Stimulated activated CD4-positive, alpha-beta T cell treated with anti-CD3 and anti-CD28 coated beads, Interleukin-1b, Interleukin-23, amount 100 ng/mL, for 48 hours (primary cell): ENCODE results near the gene ACOT2.
"Not testable (repeated sequence)": the region's sequence is repeated elsewhere in the genome, so short reads cannot be mapped to it uniquely, and the experiment has no call there.

Experiments
- DNase-seq: peaks from one replicate; pipeline ENCODE4 v3.0.0-alpha.2; 2020

Gene ACOT2

GRCh38 chr14:73567951-73568885 lies 795 bp upstream of the ACOT2 start:
- DNase-seq, result peak; percentile 30

GRCh38 chr14:73568886-73569184 lies 178 bp upstream of the ACOT2 start:
- DNase-seq, result not testable (repeated sequence)

- peak; percentile 67 for DNase-seq
Measured at GRCh38 chr14:73570913-73571312, 1.9 kb downstream of the ACOT2 start.

- not testable (repeated sequence) for DNase-seq
Measured at GRCh38 chr14:73573034-73573433, 4.0 kb downstream of the ACOT2 start.

- not testable (repeated sequence) for DNase-seq
Measured at GRCh38 chr14:73573740-73574139, 4.7 kb downstream of the ACOT2 start.

- DNase-seq, result not testable (repeated sequence)
Measured at GRCh38 chr14:73574251-73574650, 5.2 kb downstream of the ACOT2 start.

- DNase-seq, result no peak
Measured at GRCh38 chr14:73576391-73576790, 7.4 kb downstream of the ACOT2 start.

- DNase-seq, result not testable (repeated sequence)
Measured at GRCh38 chr14:73577214-73577613, 8.2 kb downstream of the ACOT2 start.

GRCh38 chr14:73582102-73582979 lies 13.3 kb downstream of the ACOT2 start:
- DNase-seq, result not testable (repeated sequence)

GRCh38 chr14:73588695-73589094 lies 19.7 kb downstream of the ACOT2 start:
- no peak for DNase-seq

GRCh38 chr14:73589116-73589515 lies 20.1 kb downstream of the ACOT2 start:
- no peak for DNase-seq

- not testable (repeated sequence) for DNase-seq
Measured at GRCh38 chr14:73590673-73591004, 21.6 kb downstream of the ACOT2 start.

GRCh38 chr14:73591690-73592449 lies 22.9 kb downstream of the ACOT2 start, which contains the start of gene ACOT4:
Gene ACOT4 (plus strand): TSS chr14:73591873. CDS start chr14:73591960, 87 bp downstream.
- peak; percentile 33 for DNase-seq

GRCh38 chr14:73594491-73594890 lies 25.5 kb downstream of the ACOT2 start:
- no peak for DNase-seq

- no peak for DNase-seq
Measured at GRCh38 chr14:73599499-73599898, 30.5 kb downstream of the ACOT2 start.

GRCh38 chr14:73602994-73603393 lies 34.0 kb downstream of the ACOT2 start:
- no peak for DNase-seq

GRCh38 chr14:73606271-73606670 lies 37.3 kb downstream of the ACOT2 start:
- no peak for DNase-seq

- DNase-seq, result no peak
Measured at GRCh38 chr14:73607241-73607640, 38.2 kb downstream of the ACOT2 start.

GRCh38 chr14:73610687-73611086 lies 41.7 kb downstream of the ACOT2 start:
- DNase-seq, result no peak

GRCh38 chr14:73612339-73613045 lies 43.5 kb downstream of the ACOT2 start, which contains the start of gene ACOT6:
Gene ACOT6 (plus strand): TSS chr14:73612517. CDS start chr14:73612572, 55 bp downstream.
- DNase-seq, result peak; percentile 74

- DNase-seq, result no peak
Measured at GRCh38 chr14:73613046-73613383, 44.0 kb downstream of the ACOT2 start.

- DNase-seq, result no peak
Measured at GRCh38 chr14:73613419-73613963, 44.5 kb downstream of the ACOT2 start.
